HG03342 (cell line): Measurements from ENCODE around the gene ANKDD1A.
A peak's percentile ranks its signal among the peaks of the same experiment; 100 is the strongest.

ENCODE experiments used
- ATAC-seq: cut with Tn5 transposase; IDR thresholded peaks from one replicate; pipeline ENCODE4 v1.9.1; 2021; ENCODE audit warnings: mild to moderate bottlenecking, moderate library complexity; ENCODE audit not compliant: unreplicated experiment

The ANKDD1A gene

GRCh38 chr15:64911311-64912186 lies at the start of gene ANKDD1A:
ANKDD1A (plus strand) TSS chr15:64911902; CDS start chr15:64911931, 29 bp downstream.
- ATAC-seq = no peak

- no peak for ATAC-seq
Measured at GRCh38 chr15:64861960-64862359, 49.7 kb upstream of the ANKDD1A start.

- no peak for ATAC-seq
Measured at GRCh38 chr15:64862408-64862807, 49.3 kb upstream of the ANKDD1A start.

GRCh38 chr15:64864068-64864467 lies 47.6 kb upstream of the ANKDD1A start:
- ATAC-seq = no peak

GRCh38 chr15:64865126-64865997 lies 46.3 kb upstream of the ANKDD1A start:
- ATAC-seq = no peak

GRCh38 chr15:64865998-64866520 lies 45.6 kb upstream of the ANKDD1A start:
- no peak for ATAC-seq

- ATAC-seq = no peak
Measured at GRCh38 chr15:64869501-64869900, 42.2 kb upstream of the ANKDD1A start.

- ATAC-seq = no peak
Measured at GRCh38 chr15:64870353-64870752, 41.3 kb upstream of the ANKDD1A start.

GRCh38 chr15:64875641-64876223 lies 36.0 kb upstream of the ANKDD1A start:
- no peak for ATAC-seq

- ATAC-seq = no peak
Measured at GRCh38 chr15:64877435-64877834, 34.3 kb upstream of the ANKDD1A start.

GRCh38 chr15:64878705-64879104 lies 33.0 kb upstream of the ANKDD1A start:
- ATAC-seq = no peak

GRCh38 chr15:64883100-64883581 lies 28.6 kb upstream of the ANKDD1A start:
- ATAC-seq = no peak

- peak; percentile 60 for ATAC-seq
Measured at GRCh38 chr15:64883997-64884511, 27.6 kb upstream of the ANKDD1A start.

- ATAC-seq = no peak
Measured at GRCh38 chr15:64884679-64885078, 27.0 kb upstream of the ANKDD1A start.

GRCh38 chr15:64888336-64888735 lies 23.4 kb upstream of the ANKDD1A start:
- no peak for ATAC-seq

GRCh38 chr15:64891561-64891960 lies 20.1 kb upstream of the ANKDD1A start:
- ATAC-seq = no peak

- no peak for ATAC-seq
Measured at GRCh38 chr15:64892847-64893403, 18.8 kb upstream of the ANKDD1A start.

GRCh38 chr15:64893481-64894394 lies 18.0 kb upstream of the ANKDD1A start:
- ATAC-seq = peak; percentile 62

- ATAC-seq = peak; percentile 34
Measured at GRCh38 chr15:64894395-64895056, 17.2 kb upstream of the ANKDD1A start.
